Activated naive CD4-positive, alpha-beta T cell treated with anti-CD3 and anti-CD28 coated beads, Interleukin-2, amount 10 ng/mL, durations not matched to agents 7 days and 5 days (primary cell): ENCODE data around the gene CD34.
A peak's percentile ranks its signal among the peaks of the same experiment; 100 is the strongest.

ENCODE experiments used
- CTCF ChIA-PET: fragments of 350-600 bp; sonication (Branson Sonifier 250); formaldehyde crosslinking; loops from one replicate; lab custom pipeline; 2021; ENCODE audit warnings: antibody characterized with exemption; lab: Charles Lee
- DNase-seq: peaks from one replicate; pipeline ENCODE4 v3.0.0-alpha.2; 2020
- H3K27ac Mint-ChIP-seq: one replicate; pipeline ENCODE4 v1.8.0; 2021; ENCODE audit warnings: mild to moderate bottlenecking, moderate library complexity, mixed read lengths
- H3K27me3 Mint-ChIP-seq: one replicate; pipeline ENCODE4 v1.8.0; 2021; ENCODE audit warnings: mild to moderate bottlenecking, mixed read lengths
- H3K36me3 Mint-ChIP-seq: one replicate; pipeline ENCODE4 v1.8.0; 2021; ENCODE audit warnings: mixed read lengths
- H3K4me1 Mint-ChIP-seq: one replicate; pipeline ENCODE4 v1.8.0; 2021; ENCODE audit warnings: mixed read lengths
- H3K4me3 Mint-ChIP-seq: one replicate; pipeline ENCODE4 v1.8.0; 2021; ENCODE audit warnings: mild to moderate bottlenecking, moderate library complexity, mixed read lengths
- H3K9me3 Mint-ChIP-seq: one replicate; pipeline ENCODE4 v1.8.0; 2021; ENCODE audit warnings: mixed read lengths

CD34 gene

GRCh38 chr1:207842506-207842905 is 68.4 kb downstream of the CD34 start:
- CTCF ChIA-PET: interaction anchor here (1.0 to 3.3 kb wide), 4 partner anchors 12 to 42 kb away, joined by 3 to 11 read pairs (median 4); no protein-coding TSS in a partner anchor
- Mint-ChIP-seq H3K27me3 (no peaks in the 10 kb centered on the region), H3K36me3 (peaks cover 32% of the 10 kb centered on the region), H3K27ac (no peak overlapping the region), H3K4me1 (peaks cover 23% of the 10 kb centered on the region), H3K4me3 (no peak overlapping the region), H3K9me3 (no peaks in the 10 kb centered on the region)
- no peak for DNase-seq

- H3K27ac Mint-ChIP-seq: no peak overlapping the region
- H3K27me3 Mint-ChIP-seq: no peaks in the 10 kb centered on the region
- H3K9me3 Mint-ChIP-seq: no peaks in the 10 kb centered on the region
- CTCF ChIA-PET: interaction anchor here (1.0 to 3.3 kb wide), 4 partner anchors 12 to 43 kb away, joined by 3 to 11 read pairs (median 4); no protein-coding TSS in a partner anchor
- no peak for DNase-seq
- H3K4me1 Mint-ChIP-seq: peaks cover 20% of the 10 kb centered on the region
- peaks cover 36% of the 10 kb centered on the region for H3K36me3 Mint-ChIP-seq
- H3K4me3 Mint-ChIP-seq: no peak overlapping the region
Measured at GRCh38 chr1:207841901-207842300, 69.0 kb downstream of the CD34 start.

DNA sequence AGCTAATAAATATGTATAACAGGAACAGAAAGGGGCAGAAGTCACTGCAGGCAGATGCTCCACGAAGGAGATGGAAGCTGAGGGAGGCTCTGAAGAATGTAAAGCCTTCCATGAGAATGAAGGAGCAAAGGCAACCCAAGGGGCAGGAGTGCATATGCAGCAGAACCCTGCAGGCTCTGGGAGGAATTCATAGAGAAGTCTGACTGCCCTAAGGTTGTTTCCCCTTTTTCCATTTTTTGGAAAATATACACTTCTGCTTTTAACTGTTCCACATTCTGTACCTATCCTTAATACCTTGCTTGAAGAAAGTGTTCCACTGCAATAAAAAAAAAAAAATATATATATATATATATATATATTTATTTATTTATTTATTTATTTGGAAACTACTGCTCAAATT is 69.6 kb downstream of the CD34 start:
- CTCF ChIA-PET: interaction anchor here (0.6 to 3.3 kb wide), 5 partner anchors 9 to 28 kb away, joined by 3 to 11 read pairs (median 3); no protein-coding TSS in a partner anchor
- peaks cover 39% of the 10 kb centered on the region for H3K36me3 Mint-ChIP-seq
- no peak overlapping the region for H3K4me3 Mint-ChIP-seq
- no peaks in the 10 kb centered on the region for H3K27me3 Mint-ChIP-seq
- H3K27ac Mint-ChIP-seq: no peak overlapping the region
- peaks cover 20% of the 10 kb centered on the region for H3K4me1 Mint-ChIP-seq
- no peak for DNase-seq
- H3K9me3 Mint-ChIP-seq: no peaks in the 10 kb centered on the region

DNA sequence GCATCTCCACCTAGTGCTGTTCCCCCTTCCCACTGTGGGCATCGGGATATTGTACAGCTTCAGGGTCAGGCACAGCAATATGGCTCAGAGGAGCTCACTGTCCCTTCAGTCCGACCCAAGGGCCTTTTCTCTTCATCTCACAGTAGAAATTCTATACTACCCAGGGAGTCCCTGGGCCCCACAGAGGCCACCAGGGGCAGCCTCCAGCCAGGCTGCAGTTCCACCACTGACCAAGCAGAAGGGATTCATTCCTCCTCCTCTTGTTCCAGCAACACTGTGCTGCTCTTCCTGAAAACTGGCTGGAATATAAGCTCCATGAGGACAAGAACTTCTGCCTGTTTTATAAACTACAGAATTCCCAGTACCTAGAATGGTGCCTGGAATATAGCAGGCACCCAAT is 70.5 kb downstream of the CD34 start:
- Mint-ChIP-seq H3K36me3 (peaks cover 42% of the 10 kb centered on the region), H3K27ac (no peak overlapping the region), H3K27me3 (no peaks in the 10 kb centered on the region), H3K4me3 (no peak overlapping the region), H3K9me3 (no peaks in the 10 kb centered on the region), H3K4me1 (peaks cover 23% of the 10 kb centered on the region)
- no peak for DNase-seq
- CTCF ChIA-PET: interaction anchor here (0.6 to 1.2 kb wide), 3 partner anchors 8 to 22 kb away, joined by 3 read pairs; no protein-coding TSS in a partner anchor

DNA sequence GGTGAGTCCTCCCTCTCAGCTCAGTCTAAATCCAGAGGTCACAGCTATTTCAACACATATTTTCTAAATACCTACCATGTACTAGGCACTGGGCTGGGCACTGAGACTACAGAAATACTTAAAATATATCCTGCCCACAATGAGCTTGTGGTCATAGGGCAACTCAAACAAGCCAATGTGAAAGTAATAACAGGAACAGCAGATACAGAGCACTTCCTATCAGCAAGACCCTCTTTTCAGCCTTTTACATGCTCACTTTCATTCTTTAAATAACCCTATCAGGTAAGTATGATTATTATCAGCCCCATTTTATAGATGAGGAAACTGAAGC is 71.9 kb downstream of the CD34 start:
- H3K27me3 Mint-ChIP-seq: no peaks in the 10 kb centered on the region
- peaks cover 32% of the 10 kb centered on the region for H3K4me1 Mint-ChIP-seq
- H3K36me3 Mint-ChIP-seq: peaks cover 41% of the 10 kb centered on the region
- DNase-seq: no peak
- H3K4me3 Mint-ChIP-seq: no peak overlapping the region
- CTCF ChIA-PET: interaction anchor here (0.8 to 14.4 kb wide), 3 partner anchors 9 to 33 kb away, joined by 3 to 237 read pairs (median 6); no protein-coding TSS in a partner anchor
- no peaks in the 10 kb centered on the region for H3K9me3 Mint-ChIP-seq
- H3K27ac Mint-ChIP-seq: peak overlapping the region; percentile 10

DNA sequence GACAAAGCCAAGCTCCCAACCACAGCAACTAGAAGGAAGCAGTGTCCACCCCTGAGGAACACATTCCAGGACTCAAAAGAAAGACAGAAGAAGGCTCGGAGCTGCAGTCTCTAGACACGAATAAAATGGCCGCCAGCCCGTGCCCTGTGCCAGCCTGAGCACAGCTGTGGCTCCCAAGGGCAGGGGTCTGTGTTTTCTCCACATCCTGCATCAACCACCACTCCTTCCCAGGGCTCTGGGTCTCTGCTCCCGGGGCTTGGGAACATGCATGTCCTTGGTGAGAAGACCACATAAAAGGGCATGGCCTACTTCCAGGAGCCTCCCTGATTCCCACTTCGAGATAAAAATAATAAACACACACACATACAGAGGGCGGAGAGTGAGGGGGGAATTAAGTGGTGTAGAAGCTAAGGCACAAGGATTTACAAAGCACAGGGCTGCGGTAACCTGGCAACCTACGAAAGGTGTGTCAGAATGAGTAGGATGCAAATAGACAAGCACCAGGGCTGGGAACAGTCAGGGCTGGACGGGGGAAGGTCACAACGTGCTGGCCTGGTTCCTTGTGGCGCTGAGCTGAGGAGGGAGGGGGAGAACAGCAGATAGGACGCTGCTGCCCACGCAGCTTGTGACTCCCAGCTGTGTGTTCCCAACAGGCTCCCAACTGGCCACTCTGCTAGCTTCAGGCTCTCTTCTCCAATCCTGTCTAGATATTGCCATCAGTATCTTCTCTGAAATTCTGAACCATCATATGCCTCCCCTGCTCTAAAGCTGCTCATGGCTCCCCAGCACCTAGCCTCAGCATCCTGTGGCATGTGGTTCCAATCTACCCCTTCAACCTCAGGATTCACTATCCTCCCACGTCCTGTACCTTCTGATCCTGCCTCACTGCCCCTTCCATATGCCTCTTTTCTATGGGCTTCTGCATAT is 72.5 kb downstream of the CD34 start:
- H3K27ac Mint-ChIP-seq: no peak overlapping the region
- H3K9me3 Mint-ChIP-seq: no peaks in the 10 kb centered on the region
- DNase-seq: no peak
- CTCF ChIA-PET: interaction anchor here (0.8 to 14.4 kb wide), 4 partner anchors 9 to 34 kb away, joined by 3 to 237 read pairs (median 4); no protein-coding TSS in a partner anchor
- H3K36me3 Mint-ChIP-seq: peaks cover 42% of the 10 kb centered on the region
- peaks cover 38% of the 10 kb centered on the region for H3K4me1 Mint-ChIP-seq
- H3K4me3 Mint-ChIP-seq: no peak overlapping the region
- no peaks in the 10 kb centered on the region for H3K27me3 Mint-ChIP-seq

- H3K27me3 Mint-ChIP-seq: no peaks in the 10 kb centered on the region
- peaks cover 46% of the 10 kb centered on the region for H3K4me1 Mint-ChIP-seq
- CTCF ChIA-PET: interaction anchor here (0.8 to 14.4 kb wide), 3 partner anchors 9 to 35 kb away, joined by 3 to 237 read pairs (median 6); no protein-coding TSS in a partner anchor
Measured at GRCh38 chr1:207837673-207838072, 73.3 kb downstream of the CD34 start.

DNA sequence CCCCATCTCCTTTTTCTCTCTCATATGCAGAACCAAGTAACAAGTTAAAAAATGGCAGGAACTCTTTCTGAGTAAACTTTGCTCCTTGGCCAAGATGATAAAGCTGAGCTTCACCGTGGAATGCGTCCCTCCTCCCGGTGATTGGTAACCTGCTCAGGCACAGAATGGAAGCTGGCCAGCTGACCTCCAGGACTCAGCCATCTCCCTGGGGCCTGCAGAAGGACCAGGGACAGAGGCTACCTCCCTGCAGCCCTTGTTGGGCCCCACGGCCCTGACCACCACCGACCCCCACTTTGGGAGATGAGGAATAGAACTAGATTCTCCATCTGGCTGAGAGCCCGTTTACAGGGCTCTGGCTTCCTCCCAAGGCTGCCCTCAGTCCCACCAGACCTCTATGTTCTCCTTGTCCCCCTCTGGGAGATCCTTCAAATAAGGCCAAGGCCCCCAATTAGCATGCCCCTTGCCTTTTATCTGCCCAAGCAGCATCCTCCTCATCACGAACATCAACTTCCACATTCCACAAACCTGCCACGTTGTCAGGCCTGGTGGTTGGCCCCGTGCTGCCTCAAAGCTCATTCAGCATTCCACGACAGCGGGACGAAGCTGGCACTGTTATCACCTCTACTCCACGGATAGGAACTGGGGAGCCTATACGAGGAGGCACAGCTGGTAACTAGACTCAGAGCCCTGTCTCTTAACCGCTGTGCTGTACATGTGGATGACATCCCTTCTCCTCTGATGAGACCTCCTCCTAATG is 74.2 kb downstream of the CD34 start:
- H3K27ac Mint-ChIP-seq: no peak overlapping the region
- no peaks in the 10 kb centered on the region for H3K27me3 Mint-ChIP-seq
- CTCF ChIA-PET: interaction anchor here (0.6 to 14.4 kb wide), 3 partner anchors 35 to 125 kb away, joined by 3 to 237 read pairs (median 5); no protein-coding TSS in a partner anchor
- H3K4me1 Mint-ChIP-seq: peaks cover 55% of the 10 kb centered on the region
- peaks cover 46% of the 10 kb centered on the region for H3K36me3 Mint-ChIP-seq
- DNase-seq: no peak
- no peak overlapping the region for H3K4me3 Mint-ChIP-seq
- no peaks in the 10 kb centered on the region for H3K9me3 Mint-ChIP-seq

More at GRCh38 chr1:207837673-207838072, 73.3 kb downstream of the CD34 start:
- Mint-ChIP-seq H3K4me3 (no peak overlapping the region), H3K9me3 (no peaks in the 10 kb centered on the region), H3K27ac (no peak overlapping the region), H3K36me3 (peaks cover 44% of the 10 kb centered on the region)
- no peak for DNase-seq

DNA sequence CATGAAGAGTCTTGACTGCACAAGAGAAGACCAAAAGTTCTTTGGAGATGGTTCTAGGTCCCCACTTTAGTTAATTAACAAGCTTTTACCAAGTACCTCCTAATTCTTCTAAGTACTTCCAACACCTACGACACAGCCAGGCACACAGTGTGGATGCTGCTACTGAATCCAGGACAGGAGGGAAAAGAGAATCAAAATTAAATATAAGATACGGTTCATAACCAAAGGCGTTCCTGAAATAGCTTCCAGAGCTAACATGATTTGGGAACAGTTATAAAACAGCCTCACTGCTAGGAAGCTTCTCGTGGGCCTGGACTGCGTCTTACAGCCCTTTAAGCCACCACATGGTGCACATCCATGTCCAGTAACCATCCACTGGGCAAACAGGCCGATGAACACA is 75.0 kb downstream of the CD34 start:
- no peak for DNase-seq
- no peak overlapping the region for H3K4me3 Mint-ChIP-seq
- peaks cover 63% of the 10 kb centered on the region for H3K4me1 Mint-ChIP-seq
- CTCF ChIA-PET: interaction anchor here (0.9 to 14.4 kb wide), 4 partner anchors 9 to 126 kb away, joined by 3 to 237 read pairs (median 4); no protein-coding TSS in a partner anchor
- H3K27me3 Mint-ChIP-seq: no peaks in the 10 kb centered on the region
- no peak overlapping the region for H3K27ac Mint-ChIP-seq
- no peaks in the 10 kb centered on the region for H3K9me3 Mint-ChIP-seq
- peaks cover 46% of the 10 kb centered on the region for H3K36me3 Mint-ChIP-seq

DNA sequence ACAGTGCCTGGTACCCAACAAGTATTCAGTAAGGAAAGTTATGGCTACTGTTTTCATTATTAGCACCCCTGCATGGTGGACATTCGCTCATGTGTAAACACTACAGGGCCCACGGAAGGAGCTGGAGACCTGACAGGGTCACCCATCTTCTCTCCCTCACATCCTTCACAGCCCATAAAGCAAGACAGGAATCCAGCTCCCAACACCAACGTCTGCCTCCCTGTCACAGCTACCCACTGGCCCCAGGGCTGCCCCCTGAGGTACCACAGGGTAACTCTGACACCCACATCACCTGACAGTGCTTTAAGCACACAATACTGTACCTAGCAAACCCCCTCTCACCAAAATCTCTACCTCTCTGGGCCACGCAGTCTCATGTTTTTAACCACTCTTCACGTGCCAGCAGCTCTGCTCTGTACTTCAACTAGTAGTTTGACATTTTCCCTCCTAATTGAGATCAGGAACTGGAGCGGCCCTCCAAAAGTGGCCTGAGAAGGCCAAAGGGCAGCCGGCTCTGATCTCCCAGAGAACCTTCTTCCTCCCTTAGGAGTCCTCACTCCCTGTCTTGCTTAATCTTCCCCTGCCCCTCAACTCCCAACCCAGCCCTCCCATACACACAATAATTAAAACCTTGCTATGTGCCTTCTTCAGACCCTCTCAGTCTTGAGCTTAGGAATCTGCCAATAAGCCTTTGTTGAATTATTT is 76.8 kb downstream of the CD34 start:
- CTCF ChIA-PET: interaction anchor here (0.8 to 14.4 kb wide), 2 partner anchors 9 to 38 kb away, joined by 3 to 237 read pairs; no protein-coding TSS in a partner anchor
- peak overlapping the region; percentile 35 for H3K27ac Mint-ChIP-seq
- no peaks in the 10 kb centered on the region for H3K9me3 Mint-ChIP-seq
- no peaks in the 10 kb centered on the region for H3K27me3 Mint-ChIP-seq
- DNase-seq: no peak
- peaks cover 73% of the 10 kb centered on the region for H3K4me1 Mint-ChIP-seq
- no peak overlapping the region for H3K4me3 Mint-ChIP-seq
- H3K36me3 Mint-ChIP-seq: peaks cover 46% of the 10 kb centered on the region

- H3K36me3 Mint-ChIP-seq: peaks cover 41% of the 10 kb centered on the region
- no peak overlapping the region for H3K4me3 Mint-ChIP-seq
- no peaks in the 10 kb centered on the region for H3K27me3 Mint-ChIP-seq
- peaks cover 74% of the 10 kb centered on the region for H3K4me1 Mint-ChIP-seq
- no peak for DNase-seq
- CTCF ChIA-PET: interaction anchor here (0.8 to 14.4 kb wide), 3 partner anchors 8 to 39 kb away, joined by 3 to 237 read pairs (median 3); no protein-coding TSS in a partner anchor
- H3K27ac Mint-ChIP-seq: peak overlapping the region; percentile 39
- no peaks in the 10 kb centered on the region for H3K9me3 Mint-ChIP-seq
Measured at GRCh38 chr1:207833381-207833780, 77.5 kb downstream of the CD34 start.

GRCh38 chr1:207832796-207833195 is 78.1 kb downstream of the CD34 start:
- DNase-seq: no peak
- no peaks in the 10 kb centered on the region for H3K27me3 Mint-ChIP-seq
- no peak overlapping the region for H3K4me3 Mint-ChIP-seq
- no peaks in the 10 kb centered on the region for H3K9me3 Mint-ChIP-seq
- H3K36me3 Mint-ChIP-seq: peaks cover 39% of the 10 kb centered on the region
- H3K27ac Mint-ChIP-seq: peak overlapping the region; percentile 94
- peaks cover 76% of the 10 kb centered on the region for H3K4me1 Mint-ChIP-seq
- CTCF ChIA-PET: interaction anchor here (1.1 to 14.4 kb wide), 4 partner anchors 8 to 52 kb away, joined by 3 to 237 read pairs (median 4); no protein-coding TSS in a partner anchor
